Measurements from ENCODE around the gene F7. TPM values are rescaled to one million over a fixed set of nuclear protein-coding genes. Genes with fewer than 3 reads are reported as not detected.
"Not testable (repeated sequence)": the region's sequence is repeated elsewhere in the genome, so short reads cannot be mapped to it uniquely, and the experiment has no call there.

F7 gene
- total RNA-seq, 2 experiments from 2014 or later = 0.20 to 0.45 TPM

- peaks cover 19% of the 10 kb centered on the region for H3K4me1 Mint-ChIP-seq (ENCODE audit: low read depth)
- intact Hi-C loops (cut with micrococcal nuclease) = no loop called here
- no peaks in the 10 kb centered on the region for H3K27me3 Mint-ChIP-seq
- peaks cover 12% of the 10 kb centered on the region for H3K9me3 Mint-ChIP-seq
- CTCF ChIA-PET = no interaction called here
- ATAC-seq (no peak), DNase-seq (no peak)
- H3K27ac Mint-ChIP-seq = no peak overlapping the region
- POLR2A ChIA-PET = interaction anchor here (0.9 kb wide), 1 partner anchor 29 kb away, joined by 3 read pairs; no protein-coding TSS in a partner anchor
- H3K4me3 Mint-ChIP-seq = no peak overlapping the region
- peaks cover 2% of the 10 kb centered on the region for H3K36me3 Mint-ChIP-seq (ENCODE audit: low read depth)
- no peak for TF ChIP-seq CTCF (IDR thresholded peaks at IDR 0.05)
Measured at GRCh38 chr13:113159701-113160100, 54.1 kb downstream of the F7 start.

GRCh38 chr13:113160983-113161382, 55.4 kb downstream of the F7 start:
- Mint-ChIP-seq H3K4me1 (ENCODE audit: low read depth) (peaks cover 23% of the 10 kb centered on the region), H3K27ac (peak overlapping the region; percentile 75), H3K4me3 (peak overlapping the region; percentile 34), H3K27me3 (no peaks in the 10 kb centered on the region), H3K36me3 (ENCODE audit: low read depth) (no peaks in the 10 kb centered on the region), H3K9me3 (peaks cover under 1% of the 10 kb centered on the region)
- DNase-seq (no peak), ATAC-seq (no peak)
- intact Hi-C loops (cut with micrococcal nuclease) = no loop called here
- ChIA-PET CTCF (no interaction called here), POLR2A (interaction anchor here (0.6 to 1.2 kb wide), 2 partner anchors 47 to 138 kb away, joined by 3 to 4 read pairs; partner anchors contain the start of gene PCID2)
- no peak for TF ChIP-seq CTCF (IDR thresholded peaks at IDR 0.05)

- TF ChIP-seq CTCF (IDR thresholded peaks at IDR 0.05) = no peak
- CTCF ChIA-PET = no interaction called here
- H3K9me3 Mint-ChIP-seq = no peaks in the 10 kb centered on the region
Measured at GRCh38 chr13:113161433-113161832, 55.8 kb downstream of the F7 start.

GRCh38 chr13:113161975-113162374, 56.4 kb downstream of the F7 start:
- POLR2A ChIA-PET; H3K9me3 Mint-ChIP-seq; ATAC-seq; CTCF ChIA-PET; H3K36me3 Mint-ChIP-seq (ENCODE audit: low read depth); intact Hi-C loops (cut with micrococcal nuclease); H3K27ac Mint-ChIP-seq; H3K4me3 Mint-ChIP-seq; H3K27me3 Mint-ChIP-seq: not testable (repeated sequence)
- peaks cover 30% of the 10 kb centered on the region for H3K4me1 Mint-ChIP-seq (ENCODE audit: low read depth)
- peak; percentile 20 for DNase-seq

More at GRCh38 chr13:113161433-113161832, 55.8 kb downstream of the F7 start:
- POLR2A ChIA-PET = interaction anchor here (0.6 to 1.2 kb wide), 2 partner anchors 47 to 138 kb away, joined by 3 to 4 read pairs; partner anchors contain the start of gene PCID2
- Mint-ChIP-seq H3K27me3 (no peaks in the 10 kb centered on the region), H3K36me3 (ENCODE audit: low read depth) (no peaks in the 10 kb centered on the region), H3K4me1 (ENCODE audit: low read depth) (peaks cover 27% of the 10 kb centered on the region), H3K27ac (peak overlapping the region; percentile 75), H3K4me3 (peak overlapping the region; percentile 34)
- intact Hi-C loops (cut with micrococcal nuclease) = no loop called here
- ATAC-seq = peak; percentile 21
- peak; percentile 34 for DNase-seq

GRCh38 chr13:113162783-113163685, 57.4 kb downstream of the F7 start:
- no peak overlapping the region for H3K4me3 Mint-ChIP-seq
- intact Hi-C loops (cut with micrococcal nuclease) = no loop called here
- CTCF ChIA-PET = no interaction called here
- peak overlapping the region; percentile 48 for H3K27ac Mint-ChIP-seq
- DNase-seq = peak; percentile 35
- peaks cover 30% of the 10 kb centered on the region for H3K4me1 Mint-ChIP-seq (ENCODE audit: low read depth)
- H3K27me3 Mint-ChIP-seq = no peaks in the 10 kb centered on the region
- TF ChIP-seq CTCF (IDR thresholded peaks at IDR 0.05) = no peak
- H3K36me3 Mint-ChIP-seq (ENCODE audit: low read depth) = peaks cover 6% of the 10 kb centered on the region
- H3K9me3 Mint-ChIP-seq = peaks cover 2% of the 10 kb centered on the region
- POLR2A ChIA-PET = interaction anchor here (0.7 kb wide), 1 partner anchor 11 kb away, joined by 5 read pairs; no protein-coding TSS in a partner anchor
- ATAC-seq = peak; percentile 47

Measured in activated CD8-positive, alpha-beta T cell treated with anti-CD3 and anti-CD28 coated beads for 36 hours (primary cell).